ENCODE results near the gene BLZF1. TPM values are rescaled to one million over a fixed set of nuclear protein-coding genes. Genes with fewer than 3 reads are reported as not detected.
"Not testable (repeated sequence)": the region's sequence is repeated elsewhere in the genome, so short reads cannot be mapped to it uniquely, and the experiment has no call there.

Gene BLZF1, protein sequence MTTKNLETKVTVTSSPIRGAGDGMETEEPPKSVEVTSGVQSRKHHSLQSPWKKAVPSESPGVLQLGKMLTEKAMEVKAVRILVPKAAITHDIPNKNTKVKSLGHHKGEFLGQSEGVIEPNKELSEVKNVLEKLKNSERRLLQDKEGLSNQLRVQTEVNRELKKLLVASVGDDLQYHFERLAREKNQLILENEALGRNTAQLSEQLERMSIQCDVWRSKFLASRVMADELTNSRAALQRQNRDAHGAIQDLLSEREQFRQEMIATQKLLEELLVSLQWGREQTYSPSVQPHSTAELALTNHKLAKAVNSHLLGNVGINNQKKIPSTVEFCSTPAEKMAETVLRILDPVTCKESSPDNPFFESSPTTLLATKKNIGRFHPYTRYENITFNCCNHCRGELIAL
- polyA plus RNA-seq (ENCODE audit: insufficient read length in 12 of 12): 10 to 100 TPM in 10 of 12 donors, 1 to 10 TPM in 1, not detected in 1; 5.1 to 25.5 (median 20.9) TPM
- long read RNA-seq, donor 1, transcript BLZF1-202 (3 exons, 1,295 nt): major isoform, 5 of 24 reads
- long read RNA-seq, donor 1, partial matches to known transcripts: 17 of 24 reads
- long read RNA-seq, donor 1, other reads (novel, unspliced or antisense): 0 of 24 reads
- long read RNA-seq, donor 2, transcript BLZF1-203 (7 exons, 2,749 nt): major isoform, 6 of 6 reads
- long read RNA-seq, donor 2, partial matches to known transcripts: 0 of 6 reads
- long read RNA-seq, donor 2, other reads (novel, unspliced or antisense): 0 of 6 reads
- long read RNA-seq, donor 3, partial matches to known transcripts: 0 of 5 reads
- long read RNA-seq, donor 3, other reads (novel, unspliced or antisense): 0 of 5 reads
- long read RNA-seq, donor 4, partial matches to known transcripts: 0 of 1 reads
- long read RNA-seq, donor 4, other reads (novel, unspliced or antisense): 0 of 1 reads
- long read RNA-seq, donor 5, partial matches to known transcripts: 0 of 8 reads
- long read RNA-seq, donor 5, other reads (novel, unspliced or antisense): 0 of 8 reads
- long read RNA-seq, donor 6, partial matches to known transcripts: 0 of 4 reads
- long read RNA-seq, donor 6, other reads (novel, unspliced or antisense): 0 of 4 reads
- long read RNA-seq, donor 7, partial matches to known transcripts: 0 of 3 reads
- long read RNA-seq, donor 7, other reads (novel, unspliced or antisense): 0 of 3 reads
- long read RNA-seq, donor 8, transcript BLZF1-202 (3 exons, 1,295 nt): minor isoform, 7 of 18 reads
- long read RNA-seq, donor 8, transcript BLZF1-203 (7 exons, 2,749 nt): major isoform, 10 of 18 reads
- long read RNA-seq, donor 8, partial matches to known transcripts: 0 of 18 reads
- long read RNA-seq, donor 8, other reads (novel, unspliced or antisense): 0 of 18 reads
- long read RNA-seq, donor 9, partial matches to known transcripts: 0 of 2 reads
- long read RNA-seq, donor 9, other reads (novel, unspliced or antisense): 0 of 2 reads
- long read RNA-seq, donor 10, transcript BLZF1-203 (7 exons, 2,749 nt): major isoform, 5 of 7 reads
- long read RNA-seq, donor 10, partial matches to known transcripts: 0 of 7 reads
- long read RNA-seq, donor 10, other reads (novel, unspliced or antisense): 0 of 7 reads
- long read RNA-seq, donor 11, transcript BLZF1-203 (7 exons, 2,749 nt): major isoform, 9 of 23 reads
- long read RNA-seq, donor 11, partial matches to known transcripts: 14 of 23 reads
- long read RNA-seq, donor 11, other reads (novel, unspliced or antisense): 0 of 23 reads

DNA sequence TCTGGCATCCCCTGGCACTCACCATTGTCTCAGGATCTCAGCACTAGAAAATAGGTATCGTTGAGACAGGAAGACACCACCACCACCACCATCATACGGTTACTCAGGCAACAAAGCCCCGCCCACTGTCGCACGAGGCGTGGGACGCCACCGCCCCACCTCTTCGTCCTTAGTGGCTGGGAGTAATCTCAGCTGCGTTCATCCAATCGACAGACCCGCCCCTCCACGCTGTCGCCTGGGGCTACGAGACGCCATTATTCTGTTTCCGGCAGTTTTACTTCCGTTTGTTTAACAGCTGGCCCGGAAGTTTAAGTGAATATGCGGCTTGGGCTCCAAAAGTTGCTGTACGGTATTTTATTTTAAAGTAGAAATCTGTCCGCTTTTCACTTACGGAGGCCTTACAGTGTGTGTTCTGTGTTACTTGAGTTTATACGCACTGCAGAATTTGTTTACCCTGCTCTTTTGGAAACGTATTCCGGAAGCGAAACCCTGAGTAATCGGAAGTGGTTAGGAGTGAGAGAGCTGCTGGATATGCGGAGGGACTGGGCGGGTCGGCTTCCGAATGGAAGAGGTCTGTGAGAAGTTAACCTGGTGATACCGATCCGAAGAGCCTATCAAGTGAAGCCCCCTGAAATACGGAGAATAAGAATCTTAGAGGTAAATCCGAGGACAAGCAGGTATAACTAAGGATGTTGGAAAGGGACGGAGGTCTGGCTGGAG is at the start of gene BLZF1, which contains the start of gene NME7:
BLZF1 (plus strand) TSS at position 510 of the 720 bp plus-strand sequence. CDS start 1,328 bp downstream, outside the sequence.
NME7 (minus strand) TSS at position 112 of the 720 bp plus-strand sequence; CDS start at position 25, 87 bp downstream.
- DNase-seq: peak; percentile 97

DNA sequence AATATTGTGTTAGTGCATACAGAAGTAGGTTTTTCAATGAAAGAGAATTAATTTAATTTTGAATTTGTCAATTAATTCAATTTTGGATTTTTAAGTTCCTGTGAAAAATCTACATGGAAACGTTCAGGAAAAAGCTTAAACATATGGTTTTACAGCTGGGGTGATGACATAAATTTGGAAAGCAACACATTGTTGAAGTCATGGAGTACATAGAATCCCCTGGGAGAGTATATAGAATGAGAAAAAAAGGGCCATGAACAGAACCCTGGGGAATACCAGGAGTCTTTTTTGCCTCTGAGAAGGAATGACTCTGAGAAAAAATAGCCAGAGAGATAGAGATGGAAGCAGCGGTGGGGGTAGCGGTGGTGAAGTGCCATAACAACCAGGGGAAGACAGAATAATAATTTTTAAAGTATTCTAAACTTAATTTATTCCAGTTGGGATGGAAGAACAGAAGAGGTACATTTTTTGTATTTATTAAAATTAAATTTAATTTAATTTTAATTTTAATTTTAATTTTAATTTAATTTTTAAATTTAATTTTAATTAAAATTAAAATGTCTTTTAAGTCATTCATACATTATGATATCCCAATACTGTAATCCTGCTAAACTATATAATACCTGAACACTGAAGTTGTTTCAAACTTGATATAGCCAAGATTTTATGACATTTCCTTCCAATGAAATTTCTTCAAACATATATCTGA is 49.3 kb upstream of the BLZF1 start:
- no peak for DNase-seq

DNA sequence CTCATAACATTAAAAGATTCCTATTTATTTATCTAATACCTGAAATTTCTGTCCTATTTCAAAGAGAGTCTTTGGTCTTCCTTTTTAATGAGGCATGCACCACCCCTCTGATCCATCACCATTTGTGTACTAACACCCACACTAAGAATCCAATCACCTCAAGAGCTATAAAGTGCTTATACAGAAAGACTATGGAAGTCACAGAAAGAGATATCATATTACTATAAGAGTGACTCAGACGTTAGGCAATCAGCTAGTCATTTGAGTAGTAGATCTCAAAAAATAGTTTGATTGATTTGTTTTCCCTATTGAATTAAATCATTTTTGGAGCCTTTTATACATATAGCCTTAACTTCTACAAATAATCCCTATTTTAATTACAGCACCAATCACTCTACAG is 46.5 kb upstream of the BLZF1 start:
- DNase-seq: no peak

DNA sequence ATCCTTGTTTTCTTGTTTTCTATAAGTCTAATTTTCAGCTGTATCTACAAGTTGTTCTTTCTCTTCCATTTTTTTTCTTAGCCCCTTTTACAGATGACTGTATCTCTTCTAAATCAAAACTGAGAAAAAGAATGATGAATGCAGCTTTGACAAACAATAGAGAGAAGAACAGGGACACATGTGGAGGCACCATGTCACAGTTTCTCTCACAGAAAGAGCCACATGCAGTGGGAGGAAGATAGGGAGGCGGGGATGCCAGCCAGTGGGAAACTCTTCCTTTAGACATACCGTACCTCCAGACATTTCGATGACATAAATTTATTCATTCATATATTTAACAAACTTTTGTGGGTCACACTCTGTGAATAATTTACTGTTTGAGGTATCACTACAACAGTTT is 45.9 kb upstream of the BLZF1 start:
- DNase-seq: no peak

DNA sequence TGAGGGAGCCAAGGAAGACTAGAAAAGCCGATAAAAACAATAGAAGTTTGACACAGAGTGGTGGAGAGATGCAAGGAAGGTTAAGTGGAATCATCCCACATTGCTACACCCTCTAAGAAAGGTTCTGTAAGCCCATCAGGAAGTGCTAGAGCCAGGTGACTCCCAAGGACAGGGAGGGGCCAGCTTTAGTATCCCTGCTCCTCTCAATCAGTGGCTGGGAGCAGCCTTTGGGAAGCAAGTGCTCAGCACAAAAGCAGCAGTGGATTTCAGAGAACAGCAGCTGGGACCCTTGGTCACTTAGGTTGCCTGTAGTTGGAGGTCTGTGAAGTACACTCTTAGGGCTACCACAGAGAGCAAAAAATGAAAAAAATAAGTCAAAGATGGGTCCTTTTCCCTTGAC is 42.9 kb upstream of the BLZF1 start:
- DNase-seq: no peak

DNA sequence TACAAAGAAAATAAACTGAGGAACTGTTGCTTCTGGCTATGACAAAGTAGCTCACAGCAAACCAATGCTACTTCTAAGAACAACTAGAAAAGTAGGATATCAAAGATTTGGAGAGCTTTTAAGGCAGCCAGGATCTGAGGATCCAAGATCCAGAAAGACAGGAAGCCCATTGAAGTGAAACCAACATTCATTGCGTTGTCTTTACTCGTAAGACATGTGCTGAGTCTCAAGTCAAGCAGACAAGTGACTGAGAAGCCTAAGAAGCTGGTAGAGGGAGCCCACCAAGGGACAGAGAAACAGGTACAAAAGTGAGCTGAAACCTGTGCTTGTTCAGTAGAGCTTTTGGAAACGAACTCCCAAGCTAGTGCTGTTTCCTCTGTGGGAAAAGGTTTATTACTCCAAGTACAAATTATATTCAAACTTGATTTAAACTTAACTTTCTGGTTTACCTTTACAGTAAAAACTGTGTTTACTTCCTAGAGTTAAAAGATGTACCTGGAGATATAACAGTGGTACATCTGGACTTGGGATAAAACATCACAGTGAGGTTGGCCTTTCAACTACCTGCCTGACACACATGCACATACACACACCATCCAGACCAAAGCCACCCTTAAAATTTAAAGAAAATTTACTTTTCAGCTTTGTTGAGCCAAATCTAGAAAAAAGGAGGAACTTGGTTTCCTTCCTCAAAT is 41.6 kb upstream of the BLZF1 start:
- no peak for DNase-seq

DNA sequence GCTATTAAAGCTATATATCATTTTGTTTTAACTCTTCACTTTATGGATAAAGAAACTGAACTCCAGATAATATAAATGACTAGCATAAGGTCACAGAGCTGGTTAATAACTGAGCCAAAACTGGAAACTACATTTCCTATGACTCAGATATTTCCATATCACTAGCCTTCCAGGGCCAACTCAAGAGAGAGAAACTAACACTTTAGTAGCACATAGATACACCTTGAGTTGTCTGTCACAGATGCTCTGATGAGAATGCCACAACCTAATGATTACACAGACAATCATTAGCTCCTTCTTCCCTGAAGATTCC is 41.1 kb upstream of the BLZF1 start:
- no peak for DNase-seq

DNA sequence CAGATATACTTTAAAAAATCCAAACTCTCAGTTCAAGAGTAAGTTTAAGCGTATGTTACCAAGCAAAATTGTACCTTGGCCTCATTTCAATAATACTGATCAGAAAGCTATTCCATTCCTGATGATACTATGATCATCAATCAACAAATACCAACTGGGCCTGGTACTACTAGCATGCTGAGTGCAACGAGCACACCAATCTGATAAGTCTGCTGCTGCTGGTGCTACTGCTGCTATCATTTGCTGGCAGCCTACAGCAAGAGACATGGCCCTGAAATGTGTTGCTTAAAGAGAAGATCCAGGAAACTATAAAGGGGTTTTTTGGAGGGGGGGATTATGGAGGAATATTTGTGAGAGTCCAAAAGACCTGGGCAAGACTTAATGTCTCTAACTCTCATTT is 40.1 kb upstream of the BLZF1 start:
- no peak for DNase-seq

DNA sequence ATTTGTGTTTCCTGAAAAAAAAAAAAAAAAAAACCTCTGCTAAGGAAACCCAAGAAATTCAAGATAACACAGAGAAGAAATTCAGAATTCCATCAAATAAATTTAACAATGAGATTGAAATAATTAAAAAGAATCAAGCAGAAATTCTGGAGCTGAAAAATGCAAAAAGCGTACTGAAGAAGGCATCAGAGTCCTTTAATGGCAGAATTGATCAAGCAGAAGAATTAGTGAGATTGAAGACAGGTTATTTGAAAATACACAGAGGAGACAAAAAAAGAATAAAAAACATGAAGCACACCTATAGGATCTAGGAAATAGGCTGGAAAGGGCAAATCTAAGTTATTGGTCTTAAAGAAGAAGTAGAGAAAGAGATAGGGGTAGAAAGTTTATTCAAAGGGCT is 38.6 kb upstream of the BLZF1 start:
- DNase-seq: no peak

DNA sequence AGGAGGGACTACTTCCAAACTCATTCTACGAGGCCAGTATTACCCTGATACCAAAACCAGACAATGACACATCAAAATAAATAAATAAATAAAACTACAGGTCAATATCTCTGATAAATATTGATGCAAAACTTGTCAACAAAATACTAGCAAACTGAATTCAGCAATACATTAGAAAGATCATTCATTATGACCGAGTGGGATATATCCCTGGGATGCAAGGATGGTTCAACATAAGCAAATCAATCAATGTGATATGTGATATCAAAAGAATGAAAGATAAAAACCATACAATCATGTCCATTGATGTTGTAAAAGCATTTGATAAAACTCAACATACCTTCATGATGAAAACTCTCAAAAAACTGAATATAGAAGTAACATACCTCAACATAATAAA is 37.1 kb upstream of the BLZF1 start:
- no peak for DNase-seq

DNA sequence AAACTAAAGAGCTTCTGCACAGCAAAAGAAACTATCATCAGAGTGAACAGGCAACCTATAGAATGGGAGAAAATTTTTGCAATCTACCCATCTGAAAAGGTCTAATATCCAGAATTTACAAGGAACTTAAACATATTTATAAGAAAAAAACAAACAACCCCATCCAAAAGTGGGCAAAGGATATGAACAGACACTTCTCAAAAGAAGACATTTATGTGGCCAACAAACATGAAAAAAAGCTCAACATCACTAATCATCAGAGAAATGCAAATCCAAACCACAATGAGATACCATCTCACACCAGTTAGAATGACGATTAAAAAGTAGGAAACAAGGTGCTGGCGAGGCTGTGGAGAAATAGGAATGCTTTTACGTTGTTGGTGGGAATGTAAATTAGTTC is 33.3 kb upstream of the BLZF1 start:
- DNase-seq: not testable (repeated sequence)

DNA sequence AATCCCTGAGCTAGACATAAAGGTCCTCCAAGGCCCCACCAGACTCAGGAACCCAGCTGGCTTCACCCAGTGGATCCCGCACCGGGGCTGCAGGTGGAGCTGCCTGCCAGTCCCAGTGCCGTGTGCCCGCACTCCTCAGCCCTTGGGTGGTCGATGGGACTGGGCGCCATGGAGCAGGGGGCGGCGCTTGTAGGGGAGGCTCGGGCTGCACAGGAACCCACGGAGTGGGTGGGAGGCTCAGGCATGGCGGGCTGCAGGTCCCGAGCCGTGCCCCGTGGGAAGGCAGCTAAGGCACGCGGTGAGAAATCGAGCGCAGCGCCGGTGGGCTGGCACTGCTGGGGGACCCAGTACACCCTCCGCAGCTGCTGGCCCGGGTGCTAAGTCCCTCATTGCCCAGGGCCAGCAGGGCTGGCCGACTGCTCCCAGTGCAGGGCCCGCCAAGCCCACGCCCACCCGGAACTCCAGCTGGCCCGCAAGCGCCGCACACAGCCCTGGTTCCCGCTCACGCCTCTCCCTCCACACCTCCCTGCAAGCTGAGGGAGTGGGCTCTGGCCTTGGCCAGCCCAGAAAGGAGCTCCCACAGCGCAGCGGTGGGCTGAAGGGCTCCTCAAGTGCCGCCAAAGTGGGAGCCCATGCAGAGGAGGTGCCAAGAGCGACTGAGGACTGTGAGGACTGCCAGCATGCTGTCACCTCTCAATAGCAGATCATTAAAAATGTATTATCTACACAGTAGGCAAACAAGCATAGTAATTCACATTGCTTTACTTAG is 30.9 kb upstream of the BLZF1 start:
- not testable (repeated sequence) for DNase-seq

DNA sequence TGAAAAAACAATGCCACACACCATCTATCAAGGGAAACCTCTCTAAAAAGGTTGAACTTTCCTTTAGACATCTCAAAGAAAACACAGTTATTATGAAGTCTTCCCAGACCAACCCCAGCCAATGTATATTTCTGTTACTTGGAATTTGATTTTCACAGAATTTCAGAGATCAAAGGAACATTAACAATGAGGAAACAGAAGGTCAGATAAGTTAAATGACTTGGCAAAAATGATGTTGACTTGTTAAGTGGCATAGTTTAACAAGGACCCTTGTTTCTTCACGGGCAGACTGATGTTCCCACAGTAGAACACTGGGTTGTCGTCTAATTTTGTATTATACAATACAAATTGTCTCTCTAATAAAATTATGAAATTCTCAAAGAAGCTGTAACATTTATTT is 29.4 kb upstream of the BLZF1 start:
- DNase-seq: no peak

DNA sequence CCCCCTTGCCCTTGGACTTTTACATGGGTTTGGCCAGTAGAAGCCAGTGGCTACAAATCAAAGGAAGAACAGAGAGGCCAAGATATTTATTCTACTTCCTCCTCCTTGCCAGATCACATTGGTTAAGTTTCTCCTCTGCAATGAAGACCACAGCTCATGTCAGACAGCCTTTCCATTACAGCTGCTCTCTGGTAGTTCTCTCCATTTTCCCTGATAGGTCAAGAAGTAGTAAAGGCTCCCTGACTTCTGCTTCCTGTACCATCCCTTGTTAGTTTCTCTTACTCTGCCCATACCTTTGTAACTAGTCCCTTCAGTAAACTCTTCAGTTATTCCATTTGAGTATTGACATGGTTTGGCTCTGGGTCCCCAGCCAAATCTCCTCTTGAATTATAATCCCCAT is 28.2 kb upstream of the BLZF1 start:
- no peak for DNase-seq

DNA sequence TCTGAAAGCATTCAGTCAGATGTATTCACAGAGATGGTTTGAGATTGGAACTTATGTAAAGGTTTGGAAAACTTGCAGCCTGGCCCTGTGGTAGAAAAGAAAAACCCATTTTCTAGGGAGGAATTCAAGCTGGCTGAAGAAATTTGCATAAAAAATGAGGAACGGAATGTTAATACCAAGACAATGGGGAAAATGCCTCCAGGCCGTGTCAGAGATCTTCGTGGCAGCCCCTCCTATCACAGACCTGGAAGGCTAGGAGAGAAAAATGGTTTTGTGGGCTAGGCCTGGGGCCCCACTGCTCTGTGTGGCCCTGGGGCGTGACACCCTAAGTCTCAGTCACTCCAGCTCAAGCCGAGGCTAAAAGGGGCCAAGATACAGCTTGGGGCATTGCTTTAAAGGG is 27.1 kb upstream of the BLZF1 start:
- DNase-seq: no peak

DNA sequence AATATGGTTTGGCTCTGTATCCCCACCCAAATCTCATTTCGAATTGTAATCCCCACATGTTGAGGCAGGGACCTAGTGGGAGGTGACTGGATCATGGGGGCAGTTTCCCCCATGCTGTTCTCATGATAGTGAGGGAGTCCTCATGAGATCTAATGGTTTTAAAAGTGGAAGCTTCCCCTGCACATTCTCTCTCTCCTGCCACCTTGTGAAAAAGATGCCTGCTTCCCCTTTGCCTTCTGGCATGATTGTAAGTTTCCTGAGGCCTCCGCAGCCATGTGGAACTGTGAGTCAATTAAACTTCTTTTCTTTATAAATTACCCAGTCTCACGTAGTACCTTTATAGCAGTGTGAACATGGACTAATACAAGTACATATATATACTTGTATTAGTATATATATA is 25.9 kb upstream of the BLZF1 start:
- DNase-seq: not testable (repeated sequence)

DNA sequence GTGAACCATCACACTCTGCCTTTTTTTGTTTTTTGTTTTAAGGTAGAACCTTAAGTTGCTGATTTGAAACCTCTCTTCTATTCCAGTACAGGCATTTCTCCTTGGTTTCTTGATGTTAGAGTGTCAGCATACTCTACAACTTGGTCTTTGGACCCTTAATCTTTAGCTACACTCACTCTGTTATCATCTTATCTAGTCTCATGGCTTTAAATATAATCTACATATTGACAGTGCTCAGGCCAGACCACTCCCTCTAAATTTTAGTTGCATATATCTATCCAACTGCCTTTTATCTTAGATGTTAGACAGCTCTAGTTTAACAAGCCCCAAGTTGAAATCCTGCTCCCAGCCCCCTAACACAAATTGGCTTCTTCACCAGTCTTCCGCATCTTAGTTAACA is 22.5 kb upstream of the BLZF1 start:
- DNase-seq: no peak

DNA sequence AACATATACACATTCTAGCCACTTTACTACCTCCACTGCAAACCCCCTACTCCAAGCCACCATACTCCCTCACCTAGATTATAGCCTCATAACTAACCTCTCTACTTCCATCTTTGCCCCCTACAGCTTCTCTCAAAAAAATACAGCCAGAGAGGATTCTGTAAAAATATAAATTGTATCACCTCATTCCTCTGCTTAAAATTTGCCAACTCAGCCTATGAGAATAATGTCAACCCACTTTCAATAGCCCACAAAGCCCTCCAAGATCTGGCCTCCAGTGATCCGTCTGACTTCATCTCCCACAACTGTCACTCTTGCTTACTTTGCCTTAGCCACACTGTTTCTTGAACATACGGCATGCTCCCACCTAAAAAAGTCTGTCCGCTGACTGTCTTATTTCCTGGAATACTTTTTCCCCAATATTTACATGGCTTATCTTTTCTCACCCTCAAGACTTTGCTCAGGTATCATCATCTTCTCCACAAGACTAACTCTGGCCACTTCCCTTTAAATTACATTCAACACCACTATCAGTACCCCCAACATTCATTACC is 21.9 kb upstream of the BLZF1 start:
- no peak for DNase-seq

Measured in muscle of arm (tissue), 14 donors.